ENCODE data around the gene TIMP2. TPM values are rescaled to one million over a fixed set of nuclear protein-coding genes. Genes with fewer than 3 reads are reported as not detected.
A peak's percentile ranks its signal among the peaks of the same experiment; 100 is the strongest.

Gene TIMP2
- total RNA-seq, 1 donor from 2014 or later, result 535 TPM

- no peak overlapping the region for H3K27ac Mint-ChIP-seq (ENCODE audit: unreplicated experiment)
- TF ChIP-seq, protein P1, sequence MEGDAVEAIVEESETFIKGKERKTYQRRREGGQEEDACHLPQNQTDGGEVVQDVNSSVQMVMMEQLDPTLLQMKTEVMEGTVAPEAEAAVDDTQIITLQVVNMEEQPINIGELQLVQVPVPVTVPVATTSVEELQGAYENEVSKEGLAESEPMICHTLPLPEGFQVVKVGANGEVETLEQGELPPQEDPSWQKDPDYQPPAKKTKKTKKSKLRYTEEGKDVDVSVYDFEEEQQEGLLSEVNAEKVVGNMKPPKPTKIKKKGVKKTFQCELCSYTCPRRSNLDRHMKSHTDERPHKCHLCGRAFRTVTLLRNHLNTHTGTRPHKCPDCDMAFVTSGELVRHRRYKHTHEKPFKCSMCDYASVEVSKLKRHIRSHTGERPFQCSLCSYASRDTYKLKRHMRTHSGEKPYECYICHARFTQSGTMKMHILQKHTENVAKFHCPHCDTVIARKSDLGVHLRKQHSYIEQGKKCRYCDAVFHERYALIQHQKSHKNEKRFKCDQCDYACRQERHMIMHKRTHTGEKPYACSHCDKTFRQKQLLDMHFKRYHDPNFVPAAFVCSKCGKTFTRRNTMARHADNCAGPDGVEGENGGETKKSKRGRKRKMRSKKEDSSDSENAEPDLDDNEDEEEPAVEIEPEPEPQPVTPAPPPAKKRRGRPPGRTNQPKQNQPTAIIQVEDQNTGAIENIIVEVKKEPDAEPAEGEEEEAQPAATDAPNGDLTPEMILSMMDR (IDR thresholded peaks at IDR 0.05), result no peak
- peaks cover 21% of the 10 kb centered on the region for H3K4me1 Mint-ChIP-seq (ENCODE audit: low read depth)
- peaks cover 44% of the 10 kb centered on the region for H3K36me3 Mint-ChIP-seq (ENCODE audit: low read depth)
- no peaks in the 10 kb centered on the region for H3K9me3 Mint-ChIP-seq (ENCODE audit: low read depth)
- H3K27me3 Mint-ChIP-seq (ENCODE audit: low read depth), result no peaks in the 10 kb centered on the region
- peak; percentile 21 for DNase-seq (ENCODE audit: low spot score)
- H3K4me3 Mint-ChIP-seq (ENCODE audit: unreplicated experiment), result no peak overlapping the region
Measured at GRCh38 chr17:78834571-78834970, 90.6 kb downstream of the TIMP2 start.

DNA sequence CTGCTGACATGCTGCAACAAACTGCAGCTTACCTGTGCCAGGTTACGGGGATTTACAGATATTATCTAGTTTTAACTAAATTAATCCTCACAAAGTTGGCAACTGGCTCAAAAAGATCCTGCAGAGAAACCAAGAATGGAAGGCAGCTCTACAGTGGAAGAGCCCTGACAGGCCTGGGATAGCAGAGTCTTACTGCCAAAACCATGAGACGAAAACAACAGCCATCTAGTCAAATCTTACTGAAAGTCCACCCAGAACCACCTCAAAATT, 92.7 kb downstream of the TIMP2 start:
- DNase-seq (ENCODE audit: low spot score), result no peak
- Mint-ChIP-seq H3K4me1 (ENCODE audit: low read depth) (peaks cover 2% of the 10 kb centered on the region), H3K27me3 (ENCODE audit: low read depth) (no peaks in the 10 kb centered on the region), H3K9me3 (ENCODE audit: low read depth) (no peaks in the 10 kb centered on the region), H3K4me3 (ENCODE audit: unreplicated experiment) (no peak overlapping the region), H3K36me3 (ENCODE audit: low read depth) (peaks cover 48% of the 10 kb centered on the region), H3K27ac (ENCODE audit: unreplicated experiment) (no peak overlapping the region)
- TF ChIP-seq, protein P1 (IDR thresholded peaks at IDR 0.05), result no peak

DNA sequence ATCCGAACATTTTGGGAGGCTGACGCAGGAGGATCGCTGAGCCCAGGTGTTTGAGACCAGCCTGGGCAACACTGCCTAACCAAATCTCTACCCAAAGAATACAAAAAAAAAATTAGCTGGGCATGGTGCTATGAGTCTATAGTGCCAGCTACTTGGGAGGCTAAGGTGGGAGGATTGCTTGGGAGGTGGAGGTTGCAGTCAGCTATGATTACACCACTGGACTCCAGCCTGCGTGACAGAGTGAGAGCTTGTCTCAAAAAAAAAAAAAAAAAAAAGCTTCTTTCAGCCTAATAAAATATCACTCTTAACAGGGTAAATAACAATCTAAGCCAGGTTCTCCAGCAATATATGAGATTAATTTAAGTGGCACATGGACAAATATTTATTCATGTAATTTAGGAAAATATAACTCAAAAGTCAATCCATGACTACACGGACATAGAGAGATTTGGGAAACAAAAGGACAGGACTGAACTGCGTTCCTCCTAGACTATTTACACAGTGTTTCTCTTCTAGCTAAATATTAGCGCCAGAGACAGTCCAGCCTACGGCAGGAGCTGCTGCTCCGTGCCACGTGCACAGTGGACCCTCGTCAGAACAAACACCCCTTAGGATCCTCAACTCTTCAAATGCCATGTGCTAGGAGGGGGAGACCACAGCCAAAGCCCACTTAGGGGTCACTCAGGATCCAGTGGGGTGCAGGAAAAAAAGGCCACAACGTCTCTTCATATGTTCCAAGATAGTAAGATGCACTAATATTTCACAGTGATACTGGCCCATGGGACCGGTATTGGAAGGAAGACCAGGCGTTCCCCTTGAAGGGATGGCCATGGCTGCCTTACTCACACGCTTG, 93.3 kb downstream of the TIMP2 start:
- H3K36me3 Mint-ChIP-seq (ENCODE audit: low read depth), result peaks cover 48% of the 10 kb centered on the region
- no peak overlapping the region for H3K4me3 Mint-ChIP-seq (ENCODE audit: unreplicated experiment)

GRCh38 chr17:78829477-78829876, 95.7 kb downstream of the TIMP2 start:
- TF ChIP-seq, protein P1 (IDR thresholded peaks at IDR 0.05), result no peak
- no peak for DNase-seq (ENCODE audit: low spot score)
- peaks cover 47% of the 10 kb centered on the region for H3K36me3 Mint-ChIP-seq (ENCODE audit: low read depth)
- peaks cover 13% of the 10 kb centered on the region for H3K4me1 Mint-ChIP-seq (ENCODE audit: low read depth)
- no peaks in the 10 kb centered on the region for H3K27me3 Mint-ChIP-seq (ENCODE audit: low read depth)
- H3K9me3 Mint-ChIP-seq (ENCODE audit: low read depth), result no peaks in the 10 kb centered on the region
- no peak overlapping the region for H3K4me3 Mint-ChIP-seq (ENCODE audit: unreplicated experiment)
- H3K27ac Mint-ChIP-seq (ENCODE audit: unreplicated experiment), result no peak overlapping the region

More for the DNA sequence above, 93.3 kb downstream of the TIMP2 start:
- TF ChIP-seq, protein P1 (IDR thresholded peaks at IDR 0.05), result no peak
- no peaks in the 10 kb centered on the region for H3K27me3 Mint-ChIP-seq (ENCODE audit: low read depth)
- peaks cover 3% of the 10 kb centered on the region for H3K4me1 Mint-ChIP-seq (ENCODE audit: low read depth)
- H3K27ac Mint-ChIP-seq (ENCODE audit: unreplicated experiment), result no peak overlapping the region
- no peaks in the 10 kb centered on the region for H3K9me3 Mint-ChIP-seq (ENCODE audit: low read depth)
- DNase-seq (ENCODE audit: low spot score), result no peak

DNA sequence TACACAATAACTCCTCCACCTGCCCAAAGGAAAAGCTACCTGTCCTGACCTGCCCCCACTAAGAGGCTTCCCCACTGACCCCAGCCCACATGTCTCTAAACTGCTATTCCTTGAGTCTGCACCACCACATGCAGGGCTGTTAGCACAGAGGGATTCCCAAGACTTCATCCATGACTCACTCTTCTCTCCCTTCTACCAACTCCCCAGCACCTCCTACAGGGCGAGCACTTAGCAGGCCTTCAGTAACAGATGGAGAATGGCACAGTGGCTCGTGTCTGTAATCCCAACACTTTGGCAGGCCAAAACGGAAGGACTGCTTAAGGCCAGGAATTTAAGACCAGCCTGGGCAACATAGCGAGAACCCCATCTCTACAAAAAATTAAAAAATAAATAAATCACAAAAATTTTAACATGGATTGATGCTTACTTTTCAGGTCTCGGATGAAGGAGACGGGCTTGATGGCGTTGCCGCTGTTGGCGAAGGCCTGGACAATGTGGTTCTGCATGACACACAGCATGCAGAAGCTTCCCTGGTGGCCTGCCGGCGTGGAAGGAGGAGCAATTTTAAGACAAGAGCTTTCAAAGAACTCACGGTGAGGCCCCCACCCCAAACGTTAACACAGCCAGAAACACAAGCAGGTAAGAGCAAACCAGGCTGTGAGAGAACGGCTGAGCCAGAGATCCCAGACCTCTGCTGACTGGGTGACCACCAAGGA, 96.6 kb downstream of the TIMP2 start:
- H3K4me1 Mint-ChIP-seq (ENCODE audit: low read depth), result peaks cover 14% of the 10 kb centered on the region
- H3K9me3 Mint-ChIP-seq (ENCODE audit: low read depth), result no peaks in the 10 kb centered on the region
- no peaks in the 10 kb centered on the region for H3K27me3 Mint-ChIP-seq (ENCODE audit: low read depth)
- H3K27ac Mint-ChIP-seq (ENCODE audit: unreplicated experiment), result peak overlapping the region; percentile 43
- TF ChIP-seq, protein P1 (IDR thresholded peaks at IDR 0.05), result peak; percentile 63
- no peak overlapping the region for H3K4me3 Mint-ChIP-seq (ENCODE audit: unreplicated experiment)
- DNase-seq (ENCODE audit: low spot score), result no peak
- peaks cover 49% of the 10 kb centered on the region for H3K36me3 Mint-ChIP-seq (ENCODE audit: low read depth)
